ENCODE results near the gene BRD2.

The BRD2 gene

DNA sequence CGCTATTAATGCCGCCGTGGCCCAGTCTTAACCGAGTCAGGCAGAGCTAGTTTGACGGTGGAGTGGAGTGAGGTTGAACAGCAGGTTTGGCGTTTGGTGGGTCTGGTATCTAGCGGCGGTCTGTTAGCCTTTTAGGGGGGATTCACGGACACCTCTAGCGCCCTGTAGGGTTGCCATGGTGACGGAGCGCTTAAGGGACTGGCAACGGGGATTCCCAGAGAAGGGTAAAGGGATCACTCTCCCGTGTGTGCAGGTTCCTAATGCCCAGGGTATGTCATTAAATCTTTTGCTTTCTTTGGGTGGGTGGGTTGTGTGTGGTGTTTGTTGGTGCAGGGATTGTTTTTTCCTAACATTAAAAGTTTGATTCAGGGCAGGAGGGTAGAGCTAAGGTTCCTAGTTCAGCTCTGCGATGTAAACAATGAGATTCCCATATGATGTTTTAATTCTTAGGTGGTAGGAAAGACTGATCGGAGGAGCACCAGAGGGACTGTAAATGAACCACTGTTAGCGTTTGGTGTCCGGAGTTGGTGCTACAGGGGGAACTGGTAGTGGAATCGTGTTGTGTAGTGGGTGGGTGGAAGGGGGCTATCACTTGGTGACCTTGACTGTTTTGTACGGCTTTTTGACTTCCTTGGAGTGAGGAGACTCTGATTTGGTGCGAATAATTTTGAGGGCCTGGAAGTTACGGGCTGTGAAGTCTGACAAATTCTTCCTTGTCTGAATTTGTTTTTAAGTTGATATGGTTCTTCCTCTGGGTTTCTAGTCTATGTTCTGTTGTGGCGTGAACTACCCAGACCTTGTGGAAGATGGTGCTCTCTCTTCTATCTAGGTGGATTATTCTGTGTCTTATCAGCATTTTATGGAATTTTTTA, 5.0 kb downstream of the BRD2 start:
- DNase-seq, result no peak

DNA sequence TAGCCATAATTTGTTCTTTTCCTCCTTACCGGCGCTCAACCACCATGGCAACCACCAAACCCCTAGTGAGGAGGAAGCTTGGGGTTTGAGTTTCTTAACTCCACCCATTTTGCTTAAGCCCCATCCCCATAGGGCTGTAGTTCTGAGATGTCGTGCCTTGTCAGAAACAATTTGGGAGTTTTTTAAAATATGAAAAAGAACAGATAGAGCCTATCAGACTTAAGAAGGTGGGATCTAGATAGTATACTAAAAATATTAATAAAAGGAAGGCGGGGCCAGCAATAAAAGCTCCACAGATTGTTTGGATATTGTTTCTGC, 5.6 kb downstream of the BRD2 start:
- DNase-seq, result no peak

DNA sequence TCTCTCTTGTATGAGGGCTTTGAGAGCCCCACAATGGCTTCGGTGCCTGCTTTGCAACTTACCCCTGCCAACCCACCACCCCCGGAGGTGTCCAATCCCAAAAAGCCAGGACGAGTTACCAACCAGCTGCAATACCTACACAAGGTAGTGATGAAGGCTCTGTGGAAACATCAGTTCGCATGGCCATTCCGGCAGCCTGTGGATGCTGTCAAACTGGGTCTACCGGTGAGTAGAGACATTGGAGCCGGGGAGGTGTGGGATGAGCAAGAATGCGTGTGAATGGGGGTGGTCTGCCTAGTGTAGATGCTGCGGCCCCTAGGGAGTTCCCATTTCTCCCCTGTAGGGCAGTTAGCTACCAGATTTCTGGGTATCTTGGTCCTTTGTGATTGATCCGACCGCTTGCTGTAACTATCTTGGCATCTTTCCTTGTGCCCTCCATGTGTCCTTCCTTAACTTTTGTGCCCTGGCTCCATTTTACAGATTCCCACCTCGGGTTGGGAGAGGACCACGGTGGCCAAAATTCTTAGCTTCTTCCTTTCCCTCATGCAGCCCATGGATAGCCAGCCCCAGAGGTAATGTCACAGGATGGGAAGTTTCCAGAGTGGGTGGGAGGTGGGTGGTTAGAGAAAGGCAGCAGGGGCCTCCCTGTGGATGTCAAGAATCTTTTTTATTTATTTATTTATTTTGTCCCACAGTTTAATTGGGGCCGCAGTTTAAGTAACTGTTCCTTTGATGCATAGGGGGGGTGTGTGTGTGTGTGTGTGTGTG, 6.3 kb downstream of the BRD2 start:
- DNase-seq, result no peak

DNA sequence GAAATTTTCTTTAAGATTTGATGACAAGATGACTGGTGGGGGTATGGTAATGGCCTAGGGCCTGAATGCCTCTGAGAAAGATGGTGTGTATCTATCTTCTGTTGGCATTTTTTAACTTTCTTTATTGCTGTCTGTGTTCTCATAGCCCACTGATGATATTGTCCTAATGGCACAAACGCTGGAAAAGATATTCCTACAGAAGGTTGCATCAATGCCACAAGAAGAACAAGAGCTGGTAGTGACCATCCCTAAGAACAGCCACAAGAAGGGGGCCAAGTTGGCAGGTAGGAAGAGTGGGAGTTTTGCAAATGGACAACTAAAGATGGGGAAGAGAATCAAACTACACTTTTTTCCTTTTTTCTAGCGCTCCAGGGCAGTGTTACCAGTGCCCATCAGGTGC, 7.5 kb downstream of the BRD2 start:
- no peak for DNase-seq

GRCh38 chr6:32976334-32977069, 8.1 kb downstream of the BRD2 start:
- DNase-seq, result no peak

DNA sequence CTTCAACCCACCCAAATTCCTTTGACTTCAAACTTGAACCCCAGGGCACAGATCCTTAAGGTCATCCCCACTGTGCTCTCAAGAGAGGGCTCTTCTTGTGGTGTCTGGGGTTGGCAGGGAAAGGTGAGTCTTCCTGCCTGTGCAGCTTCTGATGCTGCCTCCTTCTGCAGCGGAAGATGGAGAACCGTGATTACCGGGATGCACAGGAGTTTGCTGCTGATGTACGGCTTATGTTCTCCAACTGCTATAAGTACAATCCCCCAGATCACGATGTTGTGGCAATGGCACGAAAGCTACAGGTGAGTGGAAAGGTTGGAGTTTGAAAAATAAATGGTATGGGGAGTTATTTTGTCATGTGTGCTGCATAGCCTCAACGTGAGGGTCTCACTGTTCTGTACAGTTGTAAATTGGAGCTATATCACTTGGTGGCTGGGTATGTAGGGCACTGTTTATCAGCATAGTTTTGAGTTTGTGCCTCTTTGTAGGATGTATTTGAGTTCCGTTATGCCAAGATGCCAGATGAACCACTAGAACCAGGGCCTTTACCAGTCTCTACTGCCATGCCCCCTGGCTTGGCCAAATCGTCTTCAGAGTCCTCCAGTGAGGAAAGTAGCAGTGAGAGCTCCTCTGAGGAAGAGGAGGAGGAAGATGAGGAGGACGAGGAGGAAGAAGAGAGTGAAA, 9.0 kb downstream of the BRD2 start:
- DNase-seq, result no peak

GRCh38 chr6:32977953-32978324, 9.5 kb downstream of the BRD2 start:
- no peak for DNase-seq

- DNase-seq, result no peak
These were observed 11.5 kb downstream of the BRD2 start for GRCh38 chr6:32979720-32980487.

GRCh38 chr6:32980488-32981038, 12.2 kb downstream of the BRD2 start:
- DNase-seq, result no peak

- DNase-seq, result no peak
These were observed 13.8 kb downstream of the BRD2 start for GRCh38 chr6:32982084-32982701.

GRCh38 chr6:32982702-32983492, 14.5 kb downstream of the BRD2 start:
- no peak for DNase-seq

DNA sequence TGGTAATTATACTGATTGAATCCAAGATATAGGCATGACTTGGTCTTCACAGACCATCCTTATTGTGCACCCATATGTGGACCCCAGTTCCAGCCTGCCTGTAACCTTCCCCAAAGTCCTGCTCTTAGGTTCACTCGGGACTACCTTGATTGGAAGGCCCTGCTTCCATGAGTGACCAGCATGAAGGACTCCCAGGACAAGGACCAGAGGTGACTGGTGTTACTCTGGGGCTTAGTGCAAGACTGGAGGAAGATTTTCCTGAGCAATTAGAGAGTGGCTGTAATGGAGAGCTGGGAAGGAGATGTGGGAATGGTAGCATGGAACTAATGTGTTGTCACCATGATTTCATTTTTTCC, 15.1 kb downstream of the BRD2 start:
- no peak for DNase-seq

- no peak for DNase-seq
These were observed 15.7 kb downstream of the BRD2 start for GRCh38 chr6:32983964-32984621.

- DNase-seq, result peak; percentile 91
These were observed 16.4 kb downstream of the BRD2 start for GRCh38 chr6:32984622-32985389.

GRCh38 chr6:32989368-32989767, 21.0 kb downstream of the BRD2 start:
- DNase-seq, result no peak

DNA sequence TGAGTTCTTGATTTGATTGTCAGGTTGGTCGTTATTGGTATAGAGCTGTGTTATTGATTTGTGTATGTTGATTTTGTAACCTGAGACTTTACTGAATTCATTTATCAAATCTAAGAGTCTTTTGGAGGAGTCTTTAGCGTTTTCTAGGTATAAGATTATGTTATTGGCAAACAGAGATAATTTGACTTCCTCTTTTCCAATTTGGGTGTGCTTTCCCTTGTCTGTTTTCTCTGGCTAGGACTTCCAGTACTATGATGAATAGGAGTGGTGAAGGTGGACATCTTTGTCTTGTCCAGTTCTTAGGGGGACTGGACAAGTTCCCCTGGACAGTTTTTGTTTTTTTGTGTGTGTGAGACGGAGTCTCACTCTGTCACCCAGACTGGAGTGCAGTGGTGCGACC, 23.6 kb downstream of the BRD2 start:
- DNase-seq, result no peak

GRCh38 chr6:32993363-32993973, 25.1 kb downstream of the BRD2 start:
- no peak for DNase-seq

DNA sequence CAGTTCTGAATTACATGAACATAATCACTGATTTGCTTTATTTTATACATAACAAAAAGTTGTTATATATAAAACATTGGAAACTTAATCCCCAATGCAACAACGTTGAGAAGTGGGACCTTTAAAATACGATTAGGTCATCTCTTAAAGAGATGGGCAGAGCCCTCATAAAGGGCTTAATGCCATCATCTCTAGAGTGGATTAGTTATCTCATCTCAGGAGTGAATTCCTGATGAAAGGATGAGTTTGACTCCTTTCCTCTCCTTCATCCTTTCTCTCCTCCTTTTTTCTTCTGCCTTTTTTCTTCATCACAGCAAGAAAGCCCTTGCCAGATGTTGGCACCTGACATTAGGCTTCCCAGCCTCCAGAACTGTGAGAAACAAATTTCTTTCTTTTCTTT, 27.1 kb downstream of the BRD2 start:
- no peak for DNase-seq

- DNase-seq, result peak; percentile 25
These were observed 31.7 kb downstream of the BRD2 start for GRCh38 chr6:33000055-33000454.
